ENCODE results near the gene DNAI7. TPM values are rescaled to one million over a fixed set of nuclear protein-coding genes. Genes with fewer than 3 reads are reported as not detected.

Gene DNAI7
- total and polyA plus RNA-seq, 2 of the 13 experiments (the other 11 are each of a cell fraction or from before 2014, with no cell fraction given) = 0.04 to 0.25 TPM

- ChIA-PET CTCF (ENCODE audit: low intra/inter-chr PET ratio, low total read pairs) (no interaction called here), POLR2A (no interaction called here)
- TF ChIP-seq ZMAT5 (CRISPR knock-in tag; IDR thresholded peaks at IDR 0.05; ENCODE audit: borderline replicate concordance, low read depth) (no peak), FOXK2 (IDR thresholded peaks at IDR 0.05) (no peak), ARNT (IDR thresholded peaks at IDR 0.05) (no peak), MLLT10 (CRISPR knock-in tag; IDR thresholded peaks at IDR 0.05) (no peak), MAF1 (CRISPR knock-in tag; IDR thresholded peaks at IDR 0.05; ENCODE audit: borderline replicate concordance) (no peak), ZNF619 (CRISPR knock-in tag; IDR thresholded peaks at IDR 0.05) (no peak), E2F2 (CRISPR knock-in tag; IDR thresholded peaks at IDR 0.05; ENCODE audit: borderline replicate concordance) (no peak), STAT6 (CRISPR knock-in tag; IDR thresholded peaks at IDR 0.05; ENCODE audit: borderline replicate concordance) (no peak), ZNF30 (CRISPR knock-in tag; IDR thresholded peaks at IDR 0.05) (no peak)
- Histone ChIP-seq H3K27ac (ENCODE audit: extremely low read length, insufficient read depth, low read length) (no peak overlapping the region), H3K27me3 (ENCODE audit: control insufficient read depth in 1 of 2, insufficient read depth in 2 of 2, low read length in 2 of 2) (no peaks in the 10 kb centered on the region), H2AFZ (ENCODE audit: low read length) (no peak overlapping the region), H3K4me1 (ENCODE audit: insufficient read depth, low read length) (no peaks in the 10 kb centered on the region), H3K9me3 (ENCODE audit: low read length) (no peaks in the 10 kb centered on the region), H4K20me1 (ENCODE audit: insufficient read depth, low read length) (no peaks in the 10 kb centered on the region), H3K9ac (ENCODE audit: insufficient read depth, low read depth, low read length) (no peak overlapping the region), H3K4me2 (ENCODE audit: low read depth, low read length) (no peak overlapping the region), H3K79me2 (ENCODE audit: insufficient read depth, low read length) (no peaks in the 10 kb centered on the region), H3K4me3 (replicated peaks in 1 of 3; ENCODE audit: insufficient read depth in 1 of 3, low read depth in 2 of 3, low read length in 3 of 3) (no peak overlapping the region), H3K36me3 (replicated peaks in 1 of 2; ENCODE audit: control insufficient read depth in 1 of 2, insufficient read depth in 2 of 2, low read length in 2 of 2) (no peaks in the 10 kb centered on the region)
- FAIRE-seq (no peak), DNase-seq (ENCODE audit: low spot score) (no peak), ATAC-seq (no peak)
- in situ Hi-C loops (cut with HindIII; ENCODE audit: extremely low pct_ligation_motif_present, low pct_unique_long_range_greater_than_20kb) = no loop called here
- intact Hi-C loops (cut with micrococcal nuclease; ENCODE audit: unreplicated experiment) = no loop called here
- BruUV-seq (replicated peaks) = no TSS peak
These were observed 70.5 kb downstream of the DNAI7 start for GRCh38 chr12:25124493-25124892.
